Mucosa of rectum (tissue), 2 donors: ENCODE data around the gene ZSWIM1.

ENCODE experiments used
- H3K27ac ChIP-seq, 2 donors: one replicate each; pipeline ENCODE4 v1.7.0; 2013; ENCODE audit warnings: inconsistent platforms in 2 of 2, low read depth in 2 of 2, low read length in 2 of 2
- H3K27me3 ChIP-seq, 2 donors: one replicate each; pipeline ENCODE4 v1.7.0; 2013; ENCODE audit warnings: low read length in 2 of 2; ENCODE audit not compliant: control insufficient read depth in 2 of 2, insufficient read depth in 2 of 2
- H3K36me3 ChIP-seq, 2 donors: one replicate each; pipeline ENCODE4 v1.7.0; 2013; ENCODE audit warnings: low read length in 2 of 2; ENCODE audit not compliant: control insufficient read depth in 2 of 2, insufficient read depth in 2 of 2
- H3K4me1 ChIP-seq, 2 donors: one replicate each; pipeline ENCODE4 v1.7.0; 2013; ENCODE audit warnings: low read length in 2 of 2, mild to moderate bottlenecking in 1 of 2; ENCODE audit not compliant: control insufficient read depth in 2 of 2, insufficient read depth in 2 of 2
- H3K4me3 ChIP-seq, 2 donors: one replicate each; pipeline ENCODE4 v1.7.0; 2013; ENCODE audit warnings: low read length in 2 of 2
- H3K9ac ChIP-seq, 2 donors: one replicate each; pipeline ENCODE4 v1.7.0; 2013; ENCODE audit warnings: low read length in 2 of 2, low read depth in 1 of 2, mild to moderate bottlenecking in 1 of 2
- H3K9me3 ChIP-seq, 2 donors: one replicate each; pipeline ENCODE4 v1.7.0; 2013; ENCODE audit warnings: low read length in 2 of 2; ENCODE audit not compliant: control insufficient read depth in 2 of 2
- donor health status: healthy.
- donor health status: Normal muscosa, but diverticular disease.

ZSWIM1 gene

GRCh38 chr20:45880988-45881788 lies at the start of gene ZSWIM1:
TSS of gene ZSWIM1 (plus strand) at chr20:45881227. CDS start at chr20:45882593, 1,366 bp downstream.
- peak within 1 kb of the TSS; percentile 85 to 88 for H3K9ac ChIP-seq
- no peaks in the 10 kb centered on the region for H3K27me3 ChIP-seq
- H3K36me3 ChIP-seq, result peaks cover 24 to 49% of the 10 kb centered on the region in 2 donors
- H3K27ac ChIP-seq, result peak within 1 kb of the TSS; percentile 75 to 81
- no peaks in the 10 kb centered on the region for H3K9me3 ChIP-seq
- H3K4me3 ChIP-seq, result peak within 1 kb of the TSS; percentile 89 to 93
- peaks cover 0 to 4% of the 10 kb centered on the region in 2 donors for H3K4me1 ChIP-seq

DNA sequence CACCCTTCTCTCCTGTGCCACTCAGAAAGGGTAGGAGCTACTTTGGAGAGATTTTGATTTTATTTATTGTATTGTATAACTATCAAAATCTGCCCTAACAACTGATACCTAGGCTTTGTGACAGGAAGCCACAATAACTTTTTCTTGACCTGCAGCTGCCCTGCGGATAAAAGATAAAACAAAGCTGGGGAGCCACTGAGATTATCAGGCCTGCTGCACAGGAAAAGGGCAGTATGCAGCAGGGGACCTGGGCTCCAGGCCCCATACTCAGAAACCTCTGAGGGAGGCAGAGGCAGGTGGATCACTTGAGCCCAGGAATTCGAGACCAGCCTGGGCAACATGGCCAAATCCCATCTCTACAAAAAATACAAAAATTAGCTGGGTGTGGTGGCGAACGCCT lies 48.4 kb upstream of the ZSWIM1 start:
- no peaks in the 10 kb centered on the region for H3K9me3 ChIP-seq
- H3K4me1 ChIP-seq, result peaks cover 15 to 22% of the 10 kb centered on the region in 2 donors
- H3K27me3 ChIP-seq, result no peaks in the 10 kb centered on the region
- peak overlapping the region in 1 of 2 donors; percentile 15 for H3K9ac ChIP-seq
- H3K27ac ChIP-seq, result peak overlapping the region; percentile 64 to 87
- no peak overlapping the region for H3K4me3 ChIP-seq
- peaks cover 3 to 4% of the 10 kb centered on the region in 2 donors for H3K36me3 ChIP-seq

DNA sequence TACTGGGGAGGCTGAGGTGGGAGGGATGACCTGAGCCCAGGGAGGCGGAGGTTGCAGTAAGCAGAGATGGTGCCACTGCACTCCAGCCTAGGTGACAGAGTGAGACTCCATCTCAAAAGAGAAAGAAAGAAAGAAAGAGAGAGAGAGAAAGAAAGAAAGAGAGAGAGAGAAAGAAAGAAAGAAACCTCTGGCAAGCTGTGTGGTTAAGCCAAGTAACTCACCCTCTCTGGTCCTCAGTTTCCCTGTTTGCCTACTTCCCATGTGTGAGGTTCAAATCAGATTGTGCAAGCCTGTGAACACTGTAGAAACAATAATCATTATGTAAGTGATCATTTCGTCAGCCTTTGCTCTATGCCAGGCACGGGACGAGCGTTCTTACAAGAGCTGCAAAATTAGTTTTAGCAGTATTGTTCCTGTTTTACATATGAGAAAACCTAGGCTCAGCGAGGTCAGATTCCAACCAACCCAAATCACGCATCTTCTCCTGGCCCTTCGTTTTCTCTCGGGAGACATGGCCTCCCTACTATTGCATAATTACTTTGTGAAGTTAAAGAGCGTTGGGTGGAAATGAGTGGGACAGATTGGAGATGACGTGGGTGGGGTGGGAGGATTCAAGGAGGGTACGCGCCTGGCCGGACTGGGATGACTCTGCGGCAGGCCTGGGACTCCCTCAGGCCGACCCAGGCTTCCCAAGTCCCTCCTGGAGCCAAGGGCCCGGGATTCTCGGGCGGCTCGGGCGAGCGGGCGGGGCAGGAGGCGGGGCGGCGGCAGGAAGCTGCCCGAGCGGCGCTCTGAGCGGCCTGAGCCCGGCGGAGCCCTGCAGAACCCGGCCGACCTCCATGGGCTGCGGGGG lies 47.8 kb upstream of the ZSWIM1 start, which contains the start of gene SNX21:
Gene SNX21 (plus strand): TSS at position 770 of the 853 bp plus-strand sequence. CDS start 121 bp downstream, outside the sequence.
- Histone ChIP-seq H3K4me1 (peaks cover 15 to 22% of the 10 kb centered on the region in 2 donors), H3K36me3 (peaks cover 3 to 4% of the 10 kb centered on the region in 2 donors), H3K27ac (peak within 1 kb of the TSS; percentile 64 to 87), H3K9ac (peak within 1 kb of the TSS; percentile 52 to 82), H3K4me3 (peak within 1 kb of the TSS; percentile 68 to 77), H3K9me3 (no peaks in the 10 kb centered on the region), H3K27me3 (no peaks in the 10 kb centered on the region)

- peaks cover 15 to 22% of the 10 kb centered on the region in 2 donors for H3K4me1 ChIP-seq
- H3K9ac ChIP-seq, result peak overlapping the region; percentile 52 to 82
- peak overlapping the region; percentile 68 to 77 for H3K4me3 ChIP-seq
- H3K27ac ChIP-seq, result peak overlapping the region; percentile 64 to 87
- no peaks in the 10 kb centered on the region for H3K27me3 ChIP-seq
- H3K9me3 ChIP-seq, result no peaks in the 10 kb centered on the region
- peaks cover 3 to 4% of the 10 kb centered on the region in 2 donors for H3K36me3 ChIP-seq
These were observed 46.9 kb upstream of the ZSWIM1 start for GRCh38 chr20:45833883-45834796.

DNA sequence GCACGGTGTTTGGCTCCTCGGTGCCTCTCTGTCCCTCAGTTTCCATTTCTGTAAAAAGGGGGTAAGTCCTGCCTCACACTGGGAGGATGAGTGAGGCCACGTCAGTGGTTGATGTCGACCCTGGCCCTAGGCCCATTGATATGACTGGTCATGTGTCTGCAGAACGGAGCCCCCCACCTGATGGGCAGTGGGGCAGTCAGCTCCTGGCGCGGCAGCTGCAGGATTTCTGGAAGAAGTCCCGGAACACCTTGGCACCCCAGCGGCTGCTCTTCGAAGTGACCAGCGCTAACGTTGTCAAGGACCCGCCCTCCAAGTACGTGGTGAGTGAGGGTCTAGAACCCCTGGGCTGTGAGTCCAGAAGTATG lies 46.2 kb upstream of the ZSWIM1 start:
- H3K9me3 ChIP-seq, result no peaks in the 10 kb centered on the region
- H3K4me1 ChIP-seq, result peaks cover 15 to 22% of the 10 kb centered on the region in 2 donors
- H3K36me3 ChIP-seq, result peaks cover 3 to 5% of the 10 kb centered on the region in 2 donors
- peak overlapping the region; percentile 68 to 77 for H3K4me3 ChIP-seq
- H3K9ac ChIP-seq, result peak overlapping the region; percentile 52 to 82
- H3K27ac ChIP-seq, result peak overlapping the region; percentile 64 to 87
- H3K27me3 ChIP-seq, result no peaks in the 10 kb centered on the region

GRCh38 chr20:45835329-45835765 lies 45.7 kb upstream of the ZSWIM1 start:
- H3K27me3 ChIP-seq, result no peaks in the 10 kb centered on the region
- peaks cover 15 to 22% of the 10 kb centered on the region in 2 donors for H3K4me1 ChIP-seq
- H3K9ac ChIP-seq, result no peak overlapping the region
- H3K36me3 ChIP-seq, result peaks cover 3 to 8% of the 10 kb centered on the region in 2 donors
- H3K4me3 ChIP-seq, result no peak overlapping the region
- no peaks in the 10 kb centered on the region for H3K9me3 ChIP-seq
- H3K27ac ChIP-seq, result peak overlapping the region in 1 of 2 donors; percentile 2

DNA sequence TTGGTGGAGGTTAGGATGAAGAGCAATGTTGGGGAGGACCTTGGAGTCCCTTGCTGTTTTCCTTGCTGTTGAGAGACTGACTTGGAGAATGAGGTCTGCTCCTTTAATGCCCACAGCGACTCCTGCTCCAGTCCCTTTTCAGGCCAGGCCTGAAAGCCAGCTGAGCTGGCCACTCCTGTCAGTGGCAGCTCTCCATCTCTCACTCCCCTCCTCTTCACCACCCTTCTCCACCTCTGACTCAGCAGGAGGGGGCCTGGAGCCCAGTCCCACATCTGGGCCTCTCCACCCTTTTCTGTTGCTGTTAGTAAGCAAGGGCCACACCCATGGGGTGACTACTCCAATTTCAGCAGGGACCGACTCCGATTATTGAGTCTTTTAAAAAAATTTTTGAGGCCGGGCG lies 45.2 kb upstream of the ZSWIM1 start:
- no peak overlapping the region for H3K9ac ChIP-seq
- peaks cover 3 to 11% of the 10 kb centered on the region in 2 donors for H3K36me3 ChIP-seq
- peak overlapping the region; percentile 0 to 2 for H3K27ac ChIP-seq

DNA sequence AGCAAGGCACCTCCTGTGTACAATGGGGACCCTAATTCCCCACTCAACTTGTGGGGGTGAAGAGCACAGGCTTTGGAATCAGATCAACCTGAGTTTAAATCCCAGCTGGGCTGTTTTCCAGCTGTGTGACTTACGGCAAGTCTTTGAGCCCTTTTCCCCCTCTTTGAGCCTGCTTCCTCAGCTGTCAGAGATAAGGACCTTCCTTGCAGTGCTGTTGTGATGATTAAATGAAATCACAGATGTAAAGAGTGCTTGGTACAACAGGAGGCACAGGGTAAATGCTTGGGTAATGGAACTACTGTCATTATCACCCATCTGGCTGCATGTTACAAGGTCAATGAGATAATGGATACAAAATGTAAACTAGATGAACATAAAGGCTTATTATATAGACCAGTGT lies 44.2 kb upstream of the ZSWIM1 start:
- H3K9me3 ChIP-seq, result no peaks in the 10 kb centered on the region
- no peak overlapping the region for H3K27ac ChIP-seq
- no peak overlapping the region for H3K9ac ChIP-seq
- peaks cover 15 to 22% of the 10 kb centered on the region in 2 donors for H3K4me1 ChIP-seq
- H3K4me3 ChIP-seq, result no peak overlapping the region
- no peaks in the 10 kb centered on the region for H3K27me3 ChIP-seq
- peaks cover 11 to 21% of the 10 kb centered on the region in 2 donors for H3K36me3 ChIP-seq

More for the DNA sequence above, 45.2 kb upstream of the ZSWIM1 start:
- Histone ChIP-seq H3K4me1 (peaks cover 15 to 22% of the 10 kb centered on the region in 2 donors), H3K27me3 (no peaks in the 10 kb centered on the region), H3K9me3 (no peaks in the 10 kb centered on the region), H3K4me3 (no peak overlapping the region)

- Histone ChIP-seq H3K27ac (no peak overlapping the region), H3K4me3 (no peak overlapping the region), H3K9me3 (no peaks in the 10 kb centered on the region), H3K9ac (no peak overlapping the region), H3K4me1 (peaks cover 0 to under 1% of the 10 kb centered on the region in 2 donors), H3K36me3 (peaks cover 36 to 52% of the 10 kb centered on the region in 2 donors), H3K27me3 (no peaks in the 10 kb centered on the region)
These were observed 40.3 kb upstream of the ZSWIM1 start for GRCh38 chr20:45840700-45841198.
